Retinal pigment epithelial cell (primary cell): ENCODE measurements around the gene VWF.

Experiments
- DNase-seq: peaks from one replicate; pipeline ENCODE4 v3.0.0-alpha.2; 2010; ENCODE audit warnings: low read depth
- H3K4me3 ChIP-seq: 2 replicates; pipeline ENCODE4 v1.5.1; 2011; ENCODE audit warnings: mild to moderate bottlenecking, low read length, control low read depth, moderate library complexity
- TF ChIP-seq, protein P1 (sequence below): conservative IDR thresholded peaks from 2 replicates; pipeline ENCODE4 v1.5.1; 2011; ENCODE audit warnings: low read depth, low read length, control low read depth, inconsistent platforms

The VWF gene

DNA sequence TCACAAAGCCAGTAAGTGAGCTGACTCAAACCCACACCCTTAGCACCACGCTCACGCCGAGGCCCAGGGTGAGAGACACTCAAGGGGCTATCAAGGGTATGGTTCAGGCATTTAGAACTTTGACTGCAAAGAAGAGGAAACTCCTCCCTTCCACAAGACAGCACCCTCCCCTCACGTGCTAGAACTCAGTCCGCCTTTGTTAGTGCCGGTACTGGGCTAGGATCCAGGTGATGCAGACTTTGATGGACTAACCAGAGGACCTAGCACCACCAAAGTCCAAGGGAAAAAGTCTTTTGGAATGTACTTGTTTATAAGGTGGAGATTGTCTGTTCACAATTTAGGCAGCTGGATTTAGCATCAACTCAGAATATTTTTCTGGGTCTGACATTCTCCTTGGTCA, 33.7 kb downstream of the VWF start:
- DNase-seq = no peak
- TF ChIP-seq, protein P1, sequence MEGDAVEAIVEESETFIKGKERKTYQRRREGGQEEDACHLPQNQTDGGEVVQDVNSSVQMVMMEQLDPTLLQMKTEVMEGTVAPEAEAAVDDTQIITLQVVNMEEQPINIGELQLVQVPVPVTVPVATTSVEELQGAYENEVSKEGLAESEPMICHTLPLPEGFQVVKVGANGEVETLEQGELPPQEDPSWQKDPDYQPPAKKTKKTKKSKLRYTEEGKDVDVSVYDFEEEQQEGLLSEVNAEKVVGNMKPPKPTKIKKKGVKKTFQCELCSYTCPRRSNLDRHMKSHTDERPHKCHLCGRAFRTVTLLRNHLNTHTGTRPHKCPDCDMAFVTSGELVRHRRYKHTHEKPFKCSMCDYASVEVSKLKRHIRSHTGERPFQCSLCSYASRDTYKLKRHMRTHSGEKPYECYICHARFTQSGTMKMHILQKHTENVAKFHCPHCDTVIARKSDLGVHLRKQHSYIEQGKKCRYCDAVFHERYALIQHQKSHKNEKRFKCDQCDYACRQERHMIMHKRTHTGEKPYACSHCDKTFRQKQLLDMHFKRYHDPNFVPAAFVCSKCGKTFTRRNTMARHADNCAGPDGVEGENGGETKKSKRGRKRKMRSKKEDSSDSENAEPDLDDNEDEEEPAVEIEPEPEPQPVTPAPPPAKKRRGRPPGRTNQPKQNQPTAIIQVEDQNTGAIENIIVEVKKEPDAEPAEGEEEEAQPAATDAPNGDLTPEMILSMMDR = no peak
- H3K4me3 ChIP-seq = no peak overlapping the region

DNA sequence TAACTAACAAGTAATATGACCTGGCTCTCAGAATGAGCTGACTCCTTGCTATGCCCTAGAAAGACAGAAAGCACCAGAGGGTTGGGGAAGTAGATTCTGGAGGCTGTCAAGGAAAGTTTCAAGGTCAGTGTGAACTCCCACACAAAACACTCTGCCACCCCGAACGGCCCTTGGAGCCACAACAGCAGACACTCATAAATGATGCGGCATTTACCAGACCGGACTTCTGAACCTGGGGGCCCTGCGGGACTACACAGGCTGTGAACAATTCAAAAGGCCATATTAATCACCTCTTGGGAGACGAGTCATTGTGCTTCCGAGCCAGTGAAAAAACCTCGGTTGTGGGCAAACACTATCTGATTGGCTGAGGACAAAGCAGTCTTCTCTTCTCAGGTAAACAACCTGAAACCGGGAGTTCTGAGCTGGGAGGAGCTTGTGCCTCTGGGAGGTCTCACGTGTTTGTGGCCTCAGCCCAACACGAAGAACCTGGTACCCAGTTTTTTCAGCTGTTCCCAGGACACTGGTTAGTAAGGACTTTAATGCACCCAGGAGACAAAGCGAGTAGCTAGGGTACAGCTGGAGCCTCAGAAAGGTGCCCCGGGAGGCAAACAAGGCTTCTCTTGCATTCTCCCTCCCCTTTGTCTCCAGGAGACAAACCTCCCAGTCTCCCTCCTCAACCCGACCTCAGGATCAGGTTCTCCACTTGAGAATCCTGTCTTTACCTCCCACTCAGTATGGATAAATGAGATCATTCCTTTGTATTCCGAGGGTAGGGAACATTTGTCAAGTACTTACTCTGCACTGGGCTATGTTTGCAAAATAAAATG, 35.3 kb downstream of the VWF start:
- H3K4me3 ChIP-seq = no peak overlapping the region
- TF ChIP-seq, protein P1 = no peak
- no peak for DNase-seq

DNA sequence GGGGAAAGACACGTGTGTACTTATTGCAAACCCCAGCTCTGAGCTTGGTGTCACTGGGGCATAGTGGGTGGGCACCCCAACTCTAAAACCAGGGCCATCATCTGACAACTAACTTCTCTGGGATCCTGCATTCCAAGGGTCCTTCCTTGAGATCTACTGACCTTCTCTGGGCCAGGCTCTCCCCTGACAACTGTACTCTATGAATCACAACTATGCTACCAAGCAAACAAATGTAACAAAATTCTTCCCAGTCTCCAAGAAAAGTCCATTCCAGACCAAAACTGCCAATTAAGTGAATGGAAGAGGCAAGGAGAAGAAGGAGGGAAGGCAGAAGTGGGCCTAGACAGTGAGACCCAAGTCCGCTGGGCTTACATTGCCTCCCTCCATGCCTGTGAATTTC, 38.2 kb downstream of the VWF start:
- no peak for DNase-seq
- TF ChIP-seq, protein P1 = no peak
- no peak overlapping the region for H3K4me3 ChIP-seq

DNA sequence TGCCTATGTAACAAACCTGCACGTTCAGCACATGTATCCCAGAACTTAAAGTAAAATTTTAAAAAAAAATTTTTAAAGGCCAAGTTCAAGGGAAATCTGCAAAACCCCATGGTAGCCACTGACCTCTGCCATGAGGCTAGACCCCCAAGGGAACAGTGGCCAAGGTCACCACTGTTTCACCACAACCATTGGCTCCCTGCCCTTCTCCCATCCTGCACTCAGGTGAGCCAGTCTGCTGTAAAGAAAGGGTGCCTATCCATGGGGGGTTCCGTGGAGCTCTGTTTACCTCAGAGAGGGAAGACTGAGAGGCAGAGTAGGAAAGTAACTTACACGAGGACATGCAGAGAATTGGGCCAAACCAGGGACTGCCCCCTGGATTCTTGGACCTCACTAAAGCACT, 38.6 kb downstream of the VWF start:
- TF ChIP-seq, protein P1 = no peak
- no peak overlapping the region for H3K4me3 ChIP-seq

DNA sequence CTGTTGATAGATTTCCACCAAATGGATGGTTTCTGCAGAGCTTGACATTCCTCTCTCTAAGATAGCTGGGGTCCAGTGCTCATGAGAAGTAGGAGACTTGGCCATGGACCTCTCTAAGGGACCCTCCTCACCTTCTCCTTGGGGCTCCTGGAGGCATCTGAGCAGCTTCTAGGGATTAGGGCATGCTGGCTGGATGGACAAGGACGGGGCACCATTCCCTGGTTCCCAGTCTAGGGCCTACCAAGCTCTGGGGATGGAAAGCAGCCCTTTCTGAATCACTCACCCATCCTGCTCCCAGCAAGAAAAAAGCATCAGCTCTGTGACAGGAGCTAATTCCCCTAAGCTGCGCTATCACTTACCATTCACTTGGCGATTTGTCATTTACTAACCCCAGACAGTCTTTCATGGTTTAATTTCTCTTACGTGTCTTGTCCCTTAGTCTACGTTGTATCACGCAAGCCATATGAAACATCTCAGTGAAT, 39.5 kb downstream of the VWF start:
- TF ChIP-seq, protein P1 = no peak
- H3K4me3 ChIP-seq = no peak overlapping the region
- DNase-seq = no peak

More for the DNA sequence above, 38.6 kb downstream of the VWF start:
- no peak for DNase-seq

DNA sequence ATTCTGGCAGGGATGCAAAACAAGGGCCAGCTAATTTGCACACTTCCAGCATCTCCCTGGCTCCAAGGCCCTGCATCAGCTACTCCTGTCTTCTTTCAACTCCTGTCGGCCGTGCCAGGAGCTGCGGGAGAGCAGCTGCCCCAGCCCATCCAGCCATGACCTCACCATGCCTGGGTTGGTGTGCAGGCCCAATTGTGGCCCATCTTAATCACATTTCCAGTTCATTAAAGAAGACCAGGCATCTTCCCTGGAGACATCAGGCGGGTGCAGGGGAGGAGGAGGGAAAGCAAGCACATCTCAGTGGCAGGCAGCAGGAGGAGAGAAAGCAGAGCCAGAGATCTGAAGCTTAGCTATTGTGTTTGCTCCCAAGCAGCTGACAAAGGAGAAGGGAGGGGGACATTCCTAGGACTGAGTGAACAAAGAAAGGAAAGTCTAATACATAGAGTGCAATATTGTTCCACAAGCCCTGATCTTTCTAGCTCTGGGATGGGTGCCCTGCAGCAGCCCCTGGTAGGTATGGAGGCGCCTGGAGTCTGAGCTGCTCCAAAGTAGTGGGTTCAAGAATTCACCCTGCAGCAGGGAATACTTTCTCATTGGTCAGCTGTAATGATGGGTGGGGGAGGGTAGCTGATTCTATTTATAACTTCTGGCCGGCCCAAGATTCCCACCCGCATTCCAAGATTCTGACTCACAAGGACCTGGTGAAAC, 40.1 kb downstream of the VWF start:
- TF ChIP-seq, protein P1 = peak; percentile 15
- no peak overlapping the region for H3K4me3 ChIP-seq
- peak; percentile 74 for DNase-seq

DNA sequence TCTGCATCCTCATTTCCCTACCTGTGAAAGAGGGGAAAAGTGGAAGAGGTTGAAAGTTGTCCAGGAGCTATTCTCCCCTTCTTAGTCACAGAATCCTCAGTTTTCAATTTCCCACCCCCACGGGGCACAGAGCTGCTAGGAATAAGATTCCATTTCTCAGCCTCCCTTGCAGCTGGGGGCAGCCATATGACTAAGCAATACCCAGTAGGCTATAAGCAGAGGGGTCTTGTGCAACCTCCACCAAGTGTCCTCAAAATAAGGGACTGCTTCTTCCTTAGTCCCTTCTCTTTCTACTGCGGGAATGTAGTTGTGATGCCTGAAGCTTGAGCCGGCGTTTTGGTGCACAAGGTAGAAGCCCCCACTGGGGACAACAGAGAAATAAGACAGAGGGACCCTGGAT, 40.9 kb downstream of the VWF start:
- no peak for DNase-seq
- TF ChIP-seq, protein P1 = no peak
- H3K4me3 ChIP-seq = no peak overlapping the region
